A549 (cell line): ENCODE measurements around the gene ADCY2. TPM values are rescaled to one million over a fixed set of nuclear protein-coding genes. Genes with fewer than 3 reads are reported as not detected.

ENCODE experiments used
- ATAC-seq, 2 experiments: fragments of 200-7000 bp in 1 of 2; fragments of >200 bp in 1 of 2; cut with Nextera tagmentation in 1 of 2; cut with Tn5 transposase in 1 of 2; 3 replicates each; pipeline versions ENCODE4 v1.8.0 to v1.9.1; 2018 to 2020; ENCODE audit warnings: mild to moderate bottlenecking in 1 of 2, moderate library complexity in 1 of 2
- CTCF ChIA-PET: fragments of 300-600 bp; sonication (Branson Sonifier 250); formaldehyde crosslinking; extraction: SDS; loops from one replicate; lab custom pipeline; 2021; ENCODE audit warnings: antibody characterized with exemption, inconsistent platforms; lab: Yijun Ruan, JAX
- POLR2A ChIA-PET: fragments of 350-600 bp; formaldehyde crosslinking; extraction: SDS; loops from one replicate; lab custom pipeline; 2021; ENCODE audit warnings: antibody characterized with exemption, inconsistent platforms; lab: Yijun Ruan, JAX
- DNase-seq, 2 experiments: peaks; one replicate each; pipeline versions ENCODE4 v3.0.0 to v3.0.0-alpha.2; 2011 to 2016; ENCODE audit warnings: low read depth in 1 of 2, low spot score in 1 of 2
- FAIRE-seq: peaks from 2 replicates; lab custom pipeline; 2011; peaks lifted over from hg19 to GRCh38; lab: Jason Lieb, UNC
- H3K27ac ChIP-seq, 2 experiments: fragments of >200 bp; sonication (Bioruptor Twin); formaldehyde crosslinking; 3 replicates each; pipeline ENCODE4 v1.5.1; 2016 to 2017
- H3K4me1 ChIP-seq: fragments of >200 bp; sonication (Bioruptor Twin); formaldehyde crosslinking; 3 replicates; pipeline ENCODE4 v1.6.1; 2016
- H3K4me2 ChIP-seq: fragments of >200 bp; sonication (Bioruptor Twin); formaldehyde crosslinking; 3 replicates; pipeline ENCODE4 v1.6.1; 2016
- H3K4me3 ChIP-seq: fragments of >200 bp; sonication (Bioruptor Twin); formaldehyde crosslinking; 3 replicates; pipeline ENCODE4 v1.5.1; 2016
- H3K9me3 ChIP-seq: fragments of >200 bp; sonication (Bioruptor Twin); formaldehyde crosslinking; 3 replicates; pipeline ENCODE4 v1.6.1; 2016
- ATOH8 ChIP-seq: fragments of 250-450 bp; sonication (Bioruptor Pico); IDR thresholded peaks from 2 replicates; pipeline ENCODE4 v1.5.0; 2020; ENCODE audit warnings: low read depth, mild to moderate bottlenecking, moderate library complexity
- BCL3 ChIP-seq: fragments of >200 bp; sonication (Bioruptor Twin); formaldehyde crosslinking; IDR thresholded peaks from 3 replicates; pipeline ENCODE4 v1.6.1; 2016
- CBX8 ChIP-seq: fragments of 200-600 bp; sonication (generic); IDR thresholded peaks from 2 replicates; pipeline ENCODE4 v1.6.1; 2016
- CHD4 ChIP-seq: fragments of 200-600 bp; sonication (generic); IDR thresholded peaks from 2 replicates; pipeline ENCODE4 v1.6.1; 2016; ENCODE audit warnings: antibody characterized with exemption, mild to moderate bottlenecking, borderline replicate concordance
- CTCF ChIP-seq: fragments of >200 bp; sonication (Bioruptor Twin); formaldehyde crosslinking; IDR thresholded peaks from 3 replicates; pipeline ENCODE4 v1.5.1; 2016
- E2F6 ChIP-seq: IDR thresholded peaks from 2 replicates; pipeline ENCODE4 v1.6.1; 2012; ENCODE audit warnings: low read depth, borderline replicate concordance
- EHF ChIP-seq: fragments of 250-450 bp; sonication (Bioruptor Pico); IDR thresholded peaks from 2 replicates; pipeline ENCODE4 v1.5.0; 2020; ENCODE audit warnings: mild to moderate bottlenecking
- EP300 ChIP-seq, 2 experiments: fragments of >200 bp; sonication (Bioruptor Twin); formaldehyde crosslinking; IDR thresholded peaks; 2 replicates in 1 of 2; 3 replicates in 1 of 2; pipeline ENCODE4 v1.6.1; 2016 to 2017
- ESRRA ChIP-seq: fragments of 150-350 bp; IDR thresholded peaks from 2 replicates; pipeline ENCODE4 v1.6.1; 2014; ENCODE audit warnings: mild to moderate bottlenecking, low read length, borderline replicate concordance
- FOSL2 ChIP-seq, 2 experiments: fragments of 450-650 bp in 1 of 2; fragments of >200 bp in 1 of 2; sonication (Bioruptor Twin) in 1 of 2; formaldehyde crosslinking; IDR thresholded peaks; 2 replicates each; pipeline versions ENCODE4 v1.5.0 to v1.6.1; 2016 to 2020; ENCODE audit warnings: mild to moderate bottlenecking in 1 of 2, moderate library complexity in 1 of 2
- FOXS1 ChIP-seq: fragments of 250-450 bp; sonication (Bioruptor Pico); IDR thresholded peaks from 2 replicates; pipeline ENCODE4 v1.5.0; 2020; ENCODE audit warnings: mild to moderate bottlenecking, moderate library complexity
- GATA3 ChIP-seq: IDR thresholded peaks from 2 replicates; pipeline ENCODE4 v1.6.1; 2012; ENCODE audit warnings: borderline replicate concordance
- HES2 ChIP-seq: fragments of >200 bp; sonication (Bioruptor Twin); formaldehyde crosslinking; IDR thresholded peaks from 2 replicates; pipeline ENCODE4 v1.6.1; 2016
- HMGXB4 ChIP-seq: fragments of 250-450 bp; sonication (Bioruptor Pico); IDR thresholded peaks from 2 replicates; pipeline ENCODE4 v1.5.0; 2021; ENCODE audit warnings: mild to moderate bottlenecking, moderate library complexity, borderline replicate concordance
- HOXA7 ChIP-seq: fragments of 250-450 bp; sonication (Bioruptor Pico); IDR thresholded peaks from 2 replicates; pipeline ENCODE4 v1.5.0; 2020; ENCODE audit warnings: mild to moderate bottlenecking, moderate library complexity
- HOXB13 ChIP-seq: fragments of 250-450 bp; sonication (Bioruptor Pico); IDR thresholded peaks from 2 replicates; pipeline ENCODE4 v1.5.0; 2020; ENCODE audit warnings: low read depth, mild to moderate bottlenecking, moderate library complexity
- JUNB ChIP-seq: fragments of >200 bp; sonication (Bioruptor Twin); formaldehyde crosslinking; IDR thresholded peaks from 2 replicates; pipeline ENCODE4 v1.6.1; 2016
- KDM5A ChIP-seq: fragments of 200-600 bp; sonication (generic); IDR thresholded peaks from 2 replicates; pipeline ENCODE4 v1.6.1; 2016; ENCODE audit warnings: antibody characterized with exemption, mild to moderate bottlenecking
- MAX ChIP-seq: IDR thresholded peaks from 2 replicates; pipeline ENCODE4 v1.6.1; 2012
- NR3C1 ChIP-seq: fragments of >200 bp; sonication (Bioruptor Twin); formaldehyde crosslinking; IDR thresholded peaks from 3 replicates; pipeline ENCODE4 v1.6.1; 2017
- PHF8 ChIP-seq: fragments of 200-600 bp; sonication (generic); IDR thresholded peaks from 2 replicates; pipeline ENCODE4 v1.6.1; 2016; ENCODE audit warnings: low read depth, mild to moderate bottlenecking, antibody characterized with exemption, moderate library complexity, borderline replicate concordance
- POLR2A ChIP-seq: IDR thresholded peaks from 2 replicates; pipeline ENCODE4 v1.6.1; 2012; ENCODE audit warnings: mild to moderate bottlenecking, low read length
- RAD21 ChIP-seq, 2 experiments: fragments of >200 bp in 1 of 2; sonication (Bioruptor Twin) in 1 of 2; formaldehyde crosslinking in 1 of 2; IDR thresholded peaks in 1 of 2; conservative IDR thresholded peaks in 1 of 2; 2 replicates in 1 of 2; 3 replicates in 1 of 2; pipeline ENCODE4 v1.6.1; 2012 to 2018; ENCODE audit warnings: inconsistent platforms in 1 of 2
- REST ChIP-seq: fragments of 200-600 bp; sonication (generic); IDR thresholded peaks from 2 replicates; pipeline ENCODE4 v1.6.1; 2016; ENCODE audit warnings: antibody characterized with exemption, mild to moderate bottlenecking, moderate library complexity
- RNF2 ChIP-seq: fragments of 200-600 bp; sonication (generic); IDR thresholded peaks from 2 replicates; pipeline ENCODE4 v1.6.1; 2016; ENCODE audit warnings: low read depth, mild to moderate bottlenecking, antibody characterized with exemption, moderate library complexity, borderline replicate concordance
- SREBF2 ChIP-seq: fragments of 450-650 bp; IDR thresholded peaks from 2 replicates; pipeline ENCODE4 v1.6.1; 2014; ENCODE audit warnings: mild to moderate bottlenecking, moderate library complexity
- ZSCAN20 ChIP-seq: fragments of 250-450 bp; sonication (Bioruptor Pico); IDR thresholded peaks from 2 replicates; pipeline ENCODE4 v1.8.0; 2022; ENCODE audit warnings: mild to moderate bottlenecking, moderate library complexity
- WGBS: methylation state at CpG from one replicate; pipeline ENCODE4 v1.1.6; 2017; ENCODE audit errors: missing lambda C conversion rate; 5-methylcytosine and 5-hydroxymethylcytosine counted together
- polyA plus RNA-seq, 4 experiments: library from polyadenylated mRNA; depleted of rRNA in 3 of 4; stranded (reverse); fragments of >200 nt; fragmentation: RNase III in 1 of 4; extraction: RNeasy Plus Mini Kit Qiagen cat#74134 plus additional on column Dnase treatment in 1 of 4; gene quantifications; 2 replicates in 3 of 4; 3 replicates in 1 of 4; pipeline ENCODE4 v1.2.3, GENCODE V29; 2011 to 2017

Gene ADCY2
- polyA plus RNA-seq, 2 of the 4 experiments (the other 2 are of a cell fraction): not detected

- CTCF ChIA-PET: no interaction called here
- H3K4me1 ChIP-seq: no peaks in the 10 kb centered on the region
- H3K4me3 ChIP-seq: no peak overlapping the region
- POLR2A ChIA-PET: no interaction called here
- DNase-seq (no peak), ATAC-seq (no peak), FAIRE-seq (no peak)
- no peak overlapping the region for H3K27ac ChIP-seq
- 2% methylated on average over 4 of the region's 4 CpGs for WGBS
- no peak overlapping the region for H3K4me2 ChIP-seq
- TF ChIP-seq SREBF2: no peak
- TF ChIP-seq BCL3: no peak
- no peak for TF ChIP-seq CTCF
- TF ChIP-seq REST: no peak
- TF ChIP-seq ZSCAN20 (CRISPR knock-in tag): no peak
- TF ChIP-seq GATA3: no peak
- TF ChIP-seq CBX8: no peak
- TF ChIP-seq EP300 (IDR thresholded peaks at IDR 0.05): no peak
- no peak for TF ChIP-seq KDM5A
- no peak for TF ChIP-seq EHF (CRISPR knock-in tag)
- no peak for TF ChIP-seq FOXS1 (CRISPR knock-in tag)
- TF ChIP-seq FOSL2 (IDR thresholded peaks at IDR 0.05): no peak
- TF ChIP-seq FOSL2 (CRISPR knock-in tag; IDR thresholded peaks at IDR 0.05): no peak
- TF ChIP-seq ATOH8 (CRISPR knock-in tag): no peak
- TF ChIP-seq ESRRA: no peak
- no peak for TF ChIP-seq RAD21 (conservative IDR thresholded peaks at IDR 0.05 in 1 of 2, IDR thresholded peaks at IDR 0.05 in 1 of 2)
- no peak for TF ChIP-seq POLR2A
- no peak for TF ChIP-seq NR3C1
- TF ChIP-seq HOXB13: no peak
- TF ChIP-seq HOXA7 (CRISPR knock-in tag): no peak
- TF ChIP-seq E2F6: no peak
- TF ChIP-seq, all 56 proteins: peak for 0
- H3K9me3 ChIP-seq: no peaks in the 10 kb centered on the region
Observed at GRCh38 chr5:7679663-7680062, 283.7 kb downstream of the ADCY2 start.

- FAIRE-seq: no peak
- ChIA-PET POLR2A (no interaction called here), CTCF (no interaction called here)
- ATAC-seq: no peak
- DNase-seq: no peak
- Histone ChIP-seq H3K9me3 (no peaks in the 10 kb centered on the region), H3K27ac (no peak overlapping the region), H3K4me2 (no peak overlapping the region), H3K4me3 (no peak overlapping the region), H3K4me1 (no peaks in the 10 kb centered on the region)
- 10% methylated on average over 4 of the region's 4 CpGs for WGBS
- no peak for TF ChIP-seq NR3C1
- no peak for TF ChIP-seq RNF2
- TF ChIP-seq FOXS1 (CRISPR knock-in tag): no peak
- TF ChIP-seq MAX: no peak
- TF ChIP-seq GATA3: no peak
- no peak for TF ChIP-seq HES2
- TF ChIP-seq ATOH8 (CRISPR knock-in tag): no peak
- TF ChIP-seq HMGXB4 (CRISPR knock-in tag): no peak
- TF ChIP-seq CHD4: no peak
- no peak for TF ChIP-seq PHF8
- TF ChIP-seq SREBF2: no peak
- no peak for TF ChIP-seq JUNB
Observed at GRCh38 chr5:7680260-7680659, 284.3 kb downstream of the ADCY2 start.
